Kidney epithelial cell (primary cell): ENCODE results near the gene FOLR1. TPM values are rescaled to one million over a fixed set of nuclear protein-coding genes. Genes with fewer than 3 reads are reported as not detected.

Source experiments
- DNase-seq: peaks from one replicate; pipeline ENCODE4 v3.0.0-alpha.2; 2010; ENCODE audit warnings: low read depth
- H3K27me3 ChIP-seq: 2 replicates; pipeline ENCODE4 v1.6.0; 2011; ENCODE audit warnings: low read length; ENCODE audit not compliant: control insufficient read depth, insufficient read depth
- H3K36me3 ChIP-seq: 2 replicates; pipeline ENCODE4 v1.5.1; 2011; ENCODE audit warnings: low read length; ENCODE audit not compliant: control insufficient read depth, insufficient read depth
- H3K4me3 ChIP-seq: 2 replicates; pipeline ENCODE4 v1.5.1; 2011; ENCODE audit warnings: low read depth, mild to moderate bottlenecking, control low read depth, low read length
- total RNA-seq: library from RNA; depleted of rRNA; stranded (reverse); fragments of >200 nt; gene quantifications from 2 replicates; pipeline ENCODE4 v1.2.3, GENCODE V29; 2015
- TF ChIP-seq, protein P1 (sequence below): IDR thresholded peaks from 2 replicates; pipeline ENCODE4 v1.5.1; 2011; ENCODE audit warnings: mild to moderate bottlenecking, moderate library complexity, low read length, control low read depth, inconsistent platforms; ENCODE audit not compliant: insufficient read depth, poor library complexity, severe bottlenecking

FOLR1 gene
- total RNA-seq, 1 donor from 2014 or later: 1.7 TPM

DNA sequence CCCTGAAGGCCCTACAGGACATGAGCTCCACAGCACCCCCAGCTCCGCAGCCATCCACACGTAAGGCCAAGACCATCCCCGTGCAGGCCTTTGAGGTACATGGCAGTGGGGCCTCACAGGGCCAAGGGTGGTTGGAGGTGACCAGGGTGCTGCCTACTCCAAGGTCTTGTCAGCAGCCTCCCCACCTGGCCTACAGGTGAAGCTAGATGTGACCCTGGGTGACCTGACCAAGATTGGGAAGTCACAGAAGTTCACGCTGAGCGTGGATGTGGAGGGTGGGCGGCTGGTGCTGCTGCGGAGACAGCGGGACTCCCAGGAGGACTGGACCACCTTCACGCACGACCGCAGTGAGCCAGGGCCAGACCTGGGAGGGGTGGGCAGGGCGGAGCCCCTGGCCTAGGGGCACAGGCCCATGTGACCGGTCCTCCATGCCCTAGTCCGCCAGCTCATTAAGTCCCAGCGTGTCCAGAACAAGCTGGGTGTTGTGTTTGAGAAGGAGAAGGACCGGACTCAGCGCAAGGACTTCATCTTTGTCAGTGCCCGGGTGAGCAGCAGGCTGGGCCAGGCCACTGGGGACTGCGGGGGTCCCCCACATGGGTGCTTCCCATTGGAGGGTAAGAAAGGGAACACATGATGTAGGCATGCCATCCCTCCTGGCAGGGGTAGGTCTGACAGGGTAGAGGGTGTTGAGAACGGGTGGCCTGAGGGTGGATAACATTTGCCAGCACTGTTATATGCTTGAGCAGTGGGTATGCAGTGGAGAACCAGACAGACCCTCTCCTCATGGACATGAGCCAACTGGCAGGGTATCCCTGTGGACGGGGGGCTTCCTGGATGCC is 38.2 kb downstream of the FOLR1 start:
- Histone ChIP-seq H3K4me3 (no peak overlapping the region), H3K27me3 (no peaks in the 10 kb centered on the region), H3K36me3 (peaks cover 14% of the 10 kb centered on the region)
- DNase-seq: no peak
- TF ChIP-seq, protein P1, sequence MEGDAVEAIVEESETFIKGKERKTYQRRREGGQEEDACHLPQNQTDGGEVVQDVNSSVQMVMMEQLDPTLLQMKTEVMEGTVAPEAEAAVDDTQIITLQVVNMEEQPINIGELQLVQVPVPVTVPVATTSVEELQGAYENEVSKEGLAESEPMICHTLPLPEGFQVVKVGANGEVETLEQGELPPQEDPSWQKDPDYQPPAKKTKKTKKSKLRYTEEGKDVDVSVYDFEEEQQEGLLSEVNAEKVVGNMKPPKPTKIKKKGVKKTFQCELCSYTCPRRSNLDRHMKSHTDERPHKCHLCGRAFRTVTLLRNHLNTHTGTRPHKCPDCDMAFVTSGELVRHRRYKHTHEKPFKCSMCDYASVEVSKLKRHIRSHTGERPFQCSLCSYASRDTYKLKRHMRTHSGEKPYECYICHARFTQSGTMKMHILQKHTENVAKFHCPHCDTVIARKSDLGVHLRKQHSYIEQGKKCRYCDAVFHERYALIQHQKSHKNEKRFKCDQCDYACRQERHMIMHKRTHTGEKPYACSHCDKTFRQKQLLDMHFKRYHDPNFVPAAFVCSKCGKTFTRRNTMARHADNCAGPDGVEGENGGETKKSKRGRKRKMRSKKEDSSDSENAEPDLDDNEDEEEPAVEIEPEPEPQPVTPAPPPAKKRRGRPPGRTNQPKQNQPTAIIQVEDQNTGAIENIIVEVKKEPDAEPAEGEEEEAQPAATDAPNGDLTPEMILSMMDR: no peak

DNA sequence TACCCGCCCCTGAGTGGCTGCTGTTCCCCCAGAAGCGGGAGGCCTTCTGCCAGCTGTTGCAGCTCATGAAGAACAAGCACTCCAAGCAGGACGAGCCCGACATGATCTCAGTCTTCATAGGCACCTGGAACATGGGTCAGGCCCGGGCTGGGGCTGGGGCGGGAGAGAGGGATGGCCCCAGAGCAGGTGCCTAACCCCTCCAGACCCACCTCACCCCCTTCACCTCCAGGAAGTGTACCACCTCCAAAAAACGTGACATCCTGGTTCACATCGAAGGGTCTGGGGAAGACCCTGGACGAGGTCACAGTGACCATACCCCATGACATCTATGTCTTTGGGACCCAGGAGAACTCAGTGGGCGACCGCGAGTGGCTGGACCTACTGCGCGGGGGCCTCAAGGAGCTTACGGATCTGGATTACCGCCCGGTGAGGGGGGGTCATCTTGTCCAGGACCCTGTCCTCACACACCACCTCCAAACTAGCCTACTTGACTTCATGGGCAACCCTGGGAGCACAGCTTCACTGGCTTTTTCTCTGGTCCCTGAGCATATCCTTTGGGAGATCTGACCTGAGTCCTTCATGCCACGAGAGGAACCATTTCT is 38.9 kb downstream of the FOLR1 start:
- no peak for DNase-seq
- TF ChIP-seq, protein P1: no peak

DNA sequence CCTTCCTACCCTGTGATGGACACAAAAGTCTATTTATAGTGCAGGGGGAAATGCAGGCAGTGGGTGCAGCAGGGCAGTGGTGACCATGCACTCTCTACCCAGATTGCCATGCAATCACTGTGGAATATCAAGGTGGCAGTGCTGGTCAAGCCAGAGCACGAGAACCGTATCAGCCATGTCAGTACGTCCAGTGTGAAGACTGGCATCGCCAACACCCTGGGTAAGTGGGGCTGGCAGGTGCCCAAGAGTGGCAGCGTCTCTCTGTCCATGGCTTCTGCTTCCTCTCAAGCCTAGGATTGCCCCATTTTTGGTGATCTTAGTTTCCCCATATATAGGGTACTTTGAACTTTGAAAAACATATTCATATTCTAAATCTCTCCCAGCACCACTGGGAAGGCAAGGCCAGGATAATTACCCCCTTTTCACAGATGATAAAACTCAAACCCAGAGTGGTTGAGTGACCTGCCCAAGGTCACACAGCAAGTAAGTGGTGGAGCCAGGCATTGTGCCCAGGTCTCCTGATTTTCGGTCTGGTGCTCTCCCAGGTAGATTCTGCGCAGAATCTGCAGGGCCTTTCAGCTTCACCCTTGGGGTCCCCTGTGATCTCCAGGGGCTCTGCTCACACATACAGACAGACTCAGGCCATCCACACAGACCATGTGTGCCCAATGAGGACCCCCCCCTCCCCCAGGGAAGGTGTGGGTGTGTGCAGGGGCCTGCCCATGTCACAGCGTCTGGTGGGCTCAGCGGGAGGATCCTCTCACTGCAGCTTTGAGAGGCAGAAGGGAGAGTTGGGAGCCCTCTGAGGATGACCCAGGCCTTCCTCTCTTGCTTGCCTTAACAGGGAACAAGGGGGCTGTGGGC is 39.7 kb downstream of the FOLR1 start:
- TF ChIP-seq, protein P1: no peak
- Histone ChIP-seq H3K4me3 (no peak overlapping the region), H3K36me3 (peaks cover 17% of the 10 kb centered on the region), H3K27me3 (no peaks in the 10 kb centered on the region)
- DNase-seq: no peak

More for the DNA sequence above, 38.9 kb downstream of the FOLR1 start:
- no peak overlapping the region for H3K4me3 ChIP-seq
- H3K27me3 ChIP-seq: no peaks in the 10 kb centered on the region
- peaks cover 17% of the 10 kb centered on the region for H3K36me3 ChIP-seq

DNA sequence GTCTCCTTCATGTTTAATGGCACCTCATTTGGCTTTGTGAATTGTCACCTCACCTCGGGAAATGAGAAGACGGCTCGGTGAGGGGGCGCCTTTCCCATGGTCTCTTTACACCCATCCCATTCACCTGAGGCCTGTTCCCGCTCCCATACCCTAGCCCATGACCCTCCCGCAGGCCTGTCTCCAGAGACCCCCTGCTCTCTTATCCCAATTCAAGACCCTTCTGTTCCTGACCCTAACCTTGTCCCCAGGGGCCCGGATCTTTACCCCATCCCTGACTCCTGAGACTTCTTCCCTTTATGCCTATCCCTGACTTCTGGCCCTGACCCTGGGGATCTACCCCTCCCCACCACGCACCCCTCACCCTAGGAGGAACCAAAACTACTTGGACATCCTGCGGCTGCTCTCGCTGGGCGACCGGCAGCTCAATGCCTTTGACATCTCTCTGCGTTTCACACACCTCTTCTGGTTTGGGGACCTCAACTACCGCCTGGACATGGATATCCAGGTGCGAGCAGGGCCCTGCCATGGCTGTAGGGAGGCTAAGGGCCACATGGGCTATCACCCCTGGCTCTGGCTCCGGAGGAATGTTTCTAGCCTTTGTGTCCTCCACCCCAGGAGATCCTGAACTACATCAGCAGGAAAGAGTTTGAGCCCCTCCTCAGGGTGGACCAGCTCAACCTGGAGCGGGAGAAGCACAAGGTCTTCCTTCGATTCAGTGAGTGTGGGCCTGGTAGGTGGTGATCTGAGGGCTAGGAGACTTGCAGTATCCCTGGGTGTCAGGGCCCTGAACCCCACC is 40.5 kb downstream of the FOLR1 start:
- Histone ChIP-seq H3K4me3 (no peak overlapping the region), H3K27me3 (no peaks in the 10 kb centered on the region), H3K36me3 (peaks cover 22% of the 10 kb centered on the region)
- DNase-seq: no peak
- TF ChIP-seq, protein P1: no peak

DNA sequence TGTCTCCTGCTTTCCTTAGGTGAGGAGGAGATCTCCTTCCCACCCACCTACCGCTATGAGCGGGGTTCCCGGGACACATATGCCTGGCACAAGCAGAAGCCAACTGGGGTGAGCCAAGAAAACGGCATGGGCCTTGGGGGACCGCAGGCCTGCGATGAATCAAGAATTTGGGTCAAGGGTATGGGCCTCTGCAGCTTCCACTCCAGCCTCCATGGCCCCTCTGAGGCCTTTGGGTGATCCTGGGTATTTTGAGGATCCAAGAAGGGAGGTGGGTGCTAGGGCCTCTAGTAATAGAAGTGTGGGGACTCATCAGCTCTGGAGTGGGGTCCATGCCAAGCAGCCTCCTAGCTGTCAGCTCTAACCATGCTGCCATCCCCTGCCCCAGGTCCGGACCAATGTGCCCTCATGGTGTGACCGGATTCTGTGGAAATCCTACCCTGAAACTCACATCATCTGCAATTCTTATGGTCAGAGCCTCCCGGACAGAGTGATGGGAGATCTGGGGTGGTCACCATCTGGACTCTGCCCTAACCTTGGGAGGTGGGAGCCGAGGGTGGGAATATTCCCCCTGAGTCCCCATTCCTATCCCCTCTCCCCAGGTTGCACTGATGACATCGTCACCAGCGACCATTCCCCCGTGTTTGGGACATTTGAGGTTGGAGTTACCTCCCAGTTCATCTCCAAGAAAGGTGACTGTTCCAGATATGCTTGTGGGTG is 41.3 kb downstream of the FOLR1 start:
- DNase-seq: no peak
- H3K27me3 ChIP-seq: no peaks in the 10 kb centered on the region
- TF ChIP-seq, protein P1: no peak
- no peak overlapping the region for H3K4me3 ChIP-seq
- H3K36me3 ChIP-seq: peaks cover 22% of the 10 kb centered on the region
